Karpas-422 (cell line): ENCODE measurements around the gene PKMYT1. TPM values are rescaled to one million over a fixed set of nuclear protein-coding genes. Genes with fewer than 3 reads are reported as not detected.

Experiments
- DNase-seq: peaks from one replicate; pipeline ENCODE4 v3.0.0-alpha.2; 2015
- H2AFZ ChIP-seq: fragments of 200-600 bp; sonication (generic); 2 replicates; pipeline ENCODE4 v1.6.1; 2014; ENCODE audit warnings: antibody characterized with exemption, low read length, mixed read lengths
- H3K27ac ChIP-seq: fragments of 200-600 bp; sonication (generic); 2 replicates; pipeline ENCODE4 v1.5.1; 2014; ENCODE audit warnings: mild to moderate bottlenecking, low read length, moderate library complexity
- H3K27me3 ChIP-seq: fragments of 200-600 bp; sonication (generic); 2 replicates; pipeline ENCODE4 v1.6.1; 2014; ENCODE audit warnings: low read length, mixed read lengths
- H3K36me3 ChIP-seq: fragments of 200-600 bp; sonication (generic); 2 replicates; pipeline ENCODE4 v1.6.1; 2014; ENCODE audit warnings: low read length, mixed read lengths; ENCODE audit not compliant: insufficient read depth
- H3K4me1 ChIP-seq: fragments of 200-600 bp; sonication (generic); 2 replicates; pipeline ENCODE4 v1.6.1; 2014; ENCODE audit warnings: mild to moderate bottlenecking, low read length, mixed read lengths
- H3K4me2 ChIP-seq: fragments of 200-600 bp; sonication (generic); 2 replicates; pipeline ENCODE4 v1.6.1; 2014; ENCODE audit warnings: low read length, low read depth, mild to moderate bottlenecking; ENCODE audit not compliant: poor library complexity, severe bottlenecking
- H3K4me3 ChIP-seq: fragments of 200-600 bp; sonication (generic); 2 replicates; pipeline ENCODE4 v1.5.1; 2014; ENCODE audit warnings: mild to moderate bottlenecking, antibody characterized with exemption, low read length, mixed read lengths
- H3K79me2 ChIP-seq: fragments of 200-600 bp; sonication (generic); 2 replicates; pipeline ENCODE4 v1.6.1; 2014; ENCODE audit warnings: mild to moderate bottlenecking, low read length, mixed read lengths
- H3K9ac ChIP-seq: fragments of 200-600 bp; sonication (generic); 2 replicates; pipeline ENCODE4 v1.6.0; 2014; ENCODE audit warnings: low read length
- H3K9me2 ChIP-seq: fragments of 200-600 bp; sonication (generic), shearing (Covaris generic); replicated peaks from 2 replicates; pipeline ENCODE4 v1.6.0; 2014; ENCODE audit warnings: mild to moderate bottlenecking, low read length, moderate library complexity; ENCODE audit not compliant: insufficient read depth
- H3K9me3 ChIP-seq: fragments of 300-700, 200-600 bp; sonication (generic); 2 replicates; pipeline ENCODE4 v1.6.1; 2014; ENCODE audit warnings: low read length, mixed read lengths
- H4K20me1 ChIP-seq: fragments of 200-600 bp; sonication (generic); 2 replicates; pipeline ENCODE4 v1.6.1; 2014; ENCODE audit warnings: mild to moderate bottlenecking, antibody characterized with exemption, low read length, low read depth; ENCODE audit not compliant: insufficient read depth
- total RNA-seq: library from RNA; depleted of rRNA; stranded (reverse); fragments of >200 nt; shearing (Covaris generic); gene quantifications from 2 replicates; pipeline ENCODE4 v1.2.3, GENCODE V29; 2014; ENCODE audit warnings: low replicate concordance

Gene PKMYT1
- total RNA-seq, 1 experiment from 2014 or later = 17.6 TPM

- Histone ChIP-seq H2AFZ (no peak overlapping the region), H3K4me2 (no peak overlapping the region), H4K20me1 (peaks cover 6% of the 10 kb centered on the region), H3K4me3 (no peak overlapping the region), H3K79me2 (peaks cover 35% of the 10 kb centered on the region), H3K36me3 (peaks cover 16% of the 10 kb centered on the region; the same call in 1 of the 2 replicates), H3K4me1 (peaks cover 58% of the 10 kb centered on the region), H3K9me2 (no peaks in the 10 kb centered on the region), H3K27me3 (no peaks in the 10 kb centered on the region), H3K9me3 (no peaks in the 10 kb centered on the region), H3K9ac (no peak overlapping the region), H3K27ac (no peak overlapping the region)
- DNase-seq = no peak
Observed at GRCh38 chr16:2976201-2976600, 4.0 kb downstream of the PKMYT1 start.

- peaks cover 62% of the 10 kb centered on the region for H3K4me1 ChIP-seq
- H3K9ac ChIP-seq = no peak overlapping the region
- no peak overlapping the region for H2AFZ ChIP-seq
- no peak overlapping the region for H3K4me2 ChIP-seq
- no peak overlapping the region for H3K4me3 ChIP-seq
- peaks cover 16% of the 10 kb centered on the region for H4K20me1 ChIP-seq
- no peak overlapping the region for H3K27ac ChIP-seq
- no peaks in the 10 kb centered on the region for H3K9me3 ChIP-seq
- H3K79me2 ChIP-seq = peaks cover 44% of the 10 kb centered on the region
- no peaks in the 10 kb centered on the region for H3K9me2 ChIP-seq
- H3K36me3 ChIP-seq = peaks cover 16% of the 10 kb centered on the region; the same call in 1 of the 2 replicates
- no peak for DNase-seq
- no peaks in the 10 kb centered on the region for H3K27me3 ChIP-seq
Observed at GRCh38 chr16:2975161-2975795, 5.0 kb downstream of the PKMYT1 start.

- Histone ChIP-seq H3K9ac (no peak overlapping the region), H3K4me2 (no peak overlapping the region), H2AFZ (no peak overlapping the region), H3K9me3 (no peaks in the 10 kb centered on the region), H4K20me1 (peaks cover 16% of the 10 kb centered on the region), H3K27me3 (no peaks in the 10 kb centered on the region), H3K79me2 (peaks cover 41% of the 10 kb centered on the region), H3K4me1 (peaks cover 61% of the 10 kb centered on the region), H3K36me3 (peaks cover 16% of the 10 kb centered on the region; the same call in 1 of the 2 replicates), H3K9me2 (no peaks in the 10 kb centered on the region), H3K27ac (no peak overlapping the region), H3K4me3 (no peak overlapping the region)
- DNase-seq = no peak
Observed at GRCh38 chr16:2974319-2975056, 5.8 kb downstream of the PKMYT1 start.

GRCh38 chr16:2973605-2974318, 6.5 kb downstream of the PKMYT1 start:
- DNase-seq = no peak
- no peak overlapping the region for H2AFZ ChIP-seq

GRCh38 chr16:2973093-2973492, 7.2 kb downstream of the PKMYT1 start:
- peak overlapping the region; percentile 21; the same call in 1 of the 2 replicates for H3K9ac ChIP-seq

More at GRCh38 chr16:2973605-2974318, 6.5 kb downstream of the PKMYT1 start:
- H3K9me3 ChIP-seq = no peaks in the 10 kb centered on the region
- H3K9ac ChIP-seq = no peak overlapping the region
- peaks cover 16% of the 10 kb centered on the region; the same call in 1 of the 2 replicates for H3K36me3 ChIP-seq
- peaks cover 55% of the 10 kb centered on the region for H3K4me1 ChIP-seq
- H4K20me1 ChIP-seq = peaks cover 16% of the 10 kb centered on the region
- no peak overlapping the region for H3K4me2 ChIP-seq
- H3K27me3 ChIP-seq = no peaks in the 10 kb centered on the region
- no peak overlapping the region for H3K27ac ChIP-seq
- H3K4me3 ChIP-seq = no peak overlapping the region
- no peaks in the 10 kb centered on the region for H3K9me2 ChIP-seq
- H3K79me2 ChIP-seq = peaks cover 34% of the 10 kb centered on the region

GRCh38 chr16:2971985-2972784, 8.1 kb downstream of the PKMYT1 start:
- Histone ChIP-seq H3K4me1 (peaks cover 58% of the 10 kb centered on the region), H3K4me2 (peak overlapping the region; percentile 79), H3K9me2 (no peaks in the 10 kb centered on the region), H4K20me1 (peaks cover 16% of the 10 kb centered on the region), H3K27ac (no peak overlapping the region), H3K4me3 (0 out of 2 replicates have a peak overlapping the region, but pooled peaks have one; percentile 99), H3K27me3 (no peaks in the 10 kb centered on the region), H3K79me2 (peaks cover 21% of the 10 kb centered on the region), H2AFZ (no peak overlapping the region), H3K9me3 (no peaks in the 10 kb centered on the region), H3K9ac (peak overlapping the region; percentile 98), H3K36me3 (peaks cover 16% of the 10 kb centered on the region; the same call in 1 of the 2 replicates)
- DNase-seq = no peak

More at GRCh38 chr16:2973093-2973492, 7.2 kb downstream of the PKMYT1 start:
- Histone ChIP-seq H3K4me2 (peak overlapping the region; percentile 6), H3K4me1 (peaks cover 60% of the 10 kb centered on the region), H3K9me2 (no peaks in the 10 kb centered on the region), H3K79me2 (peaks cover 30% of the 10 kb centered on the region), H2AFZ (no peak overlapping the region), H3K27ac (no peak overlapping the region), H3K9me3 (no peaks in the 10 kb centered on the region), H3K27me3 (no peaks in the 10 kb centered on the region), H3K4me3 (no peak overlapping the region), H4K20me1 (peaks cover 16% of the 10 kb centered on the region), H3K36me3 (peaks cover 16% of the 10 kb centered on the region; the same call in 1 of the 2 replicates)
- no peak for DNase-seq

- Histone ChIP-seq H3K9me3 (no peaks in the 10 kb centered on the region), H3K36me3 (peaks cover 16% of the 10 kb centered on the region; the same call in 1 of the 2 replicates), H3K79me2 (peaks cover 20% of the 10 kb centered on the region), H4K20me1 (peaks cover 16% of the 10 kb centered on the region), H3K4me2 (peak overlapping the region; percentile 79), H3K9ac (peak overlapping the region; percentile 98), H3K4me3 (peak overlapping the region; percentile 99), H3K27me3 (no peaks in the 10 kb centered on the region), H3K27ac (no peak overlapping the region), H2AFZ (no peak overlapping the region), H3K4me1 (peaks cover 54% of the 10 kb centered on the region), H3K9me2 (no peaks in the 10 kb centered on the region)
- DNase-seq = peak; percentile 57
Observed at GRCh38 chr16:2971134-2971984, 8.9 kb downstream of the PKMYT1 start.
